IPS-18a (cell line): Measurements from ENCODE around the gene EARS2.

Source experiments
- H3K27ac ChIP-seq: one replicate; pipeline ENCODE4 v1.5.1; 2013; ENCODE audit warnings: low read length
- H3K27me3 ChIP-seq: one replicate; pipeline ENCODE4 v1.6.1; 2013; ENCODE audit warnings: mild to moderate bottlenecking, low read length; ENCODE audit not compliant: control insufficient read depth, insufficient read depth
- H3K36me3 ChIP-seq: one replicate; pipeline ENCODE4 v1.6.1; 2013; ENCODE audit warnings: low read depth, low read length; ENCODE audit not compliant: control insufficient read depth
- H3K4me1 ChIP-seq: one replicate; pipeline ENCODE4 v1.6.1; 2013; ENCODE audit warnings: low read depth, low read length; ENCODE audit not compliant: control insufficient read depth
- H3K4me3 ChIP-seq: one replicate; pipeline ENCODE4 v1.5.1; 2013; ENCODE audit warnings: low read length
- H3K9ac ChIP-seq: one replicate; pipeline ENCODE4 v1.6.1; 2013; ENCODE audit warnings: mild to moderate bottlenecking, low read length, moderate library complexity
- H3K9me3 ChIP-seq: one replicate; pipeline ENCODE4 v1.6.1; 2013; ENCODE audit warnings: low read depth, low read length; ENCODE audit not compliant: control insufficient read depth

The EARS2 gene

DNA sequence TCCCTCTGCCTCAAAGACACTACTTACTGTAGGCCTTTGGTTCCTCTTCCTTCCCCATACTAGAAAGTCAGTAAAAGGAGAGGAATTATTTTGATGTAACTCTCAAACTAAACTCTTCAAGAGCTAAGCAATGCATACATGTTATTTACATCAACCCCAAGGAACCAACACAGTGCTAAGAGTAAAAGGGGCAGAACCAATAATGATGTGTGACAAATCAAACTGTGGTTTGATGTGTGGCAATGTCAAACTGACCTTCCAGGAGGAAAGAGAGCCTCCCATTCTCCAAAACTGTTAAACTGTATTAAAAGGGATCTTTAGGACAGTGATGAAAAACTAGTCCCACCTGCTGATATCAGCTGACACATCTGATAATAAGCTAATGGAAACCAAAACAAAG, 23.2 kb upstream of the EARS2 start:
- Histone ChIP-seq H3K9me3 (no peaks in the 10 kb centered on the region), H3K4me1 (no peaks in the 10 kb centered on the region), H3K27ac (no peak overlapping the region), H3K27me3 (no peaks in the 10 kb centered on the region), H3K36me3 (peaks cover 42% of the 10 kb centered on the region), H3K9ac (no peak overlapping the region), H3K4me3 (no peak overlapping the region)

DNA sequence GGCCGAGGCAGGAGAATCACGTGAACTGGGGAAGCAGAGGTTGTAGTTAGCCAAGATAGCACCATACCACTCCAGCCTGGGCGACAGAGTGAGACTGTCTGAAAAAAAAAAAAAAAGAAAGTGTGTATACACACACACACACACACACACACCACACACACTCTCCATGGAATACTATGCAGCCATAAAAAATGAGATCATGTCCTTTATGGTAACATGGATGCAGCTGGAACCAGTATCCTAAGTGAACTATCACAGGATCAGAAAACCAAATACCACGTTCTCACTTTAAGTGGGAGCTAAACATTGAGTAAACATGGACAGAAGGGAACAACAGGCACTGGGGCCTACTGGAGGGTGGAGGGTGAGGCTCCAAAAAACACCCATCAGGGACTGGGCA, 22.2 kb upstream of the EARS2 start:
- H3K27me3 ChIP-seq: no peaks in the 10 kb centered on the region
- no peaks in the 10 kb centered on the region for H3K4me1 ChIP-seq
- no peak overlapping the region for H3K9ac ChIP-seq
- no peaks in the 10 kb centered on the region for H3K9me3 ChIP-seq
- peaks cover 31% of the 10 kb centered on the region for H3K36me3 ChIP-seq
- no peak overlapping the region for H3K4me3 ChIP-seq
- H3K27ac ChIP-seq: no peak overlapping the region

DNA sequence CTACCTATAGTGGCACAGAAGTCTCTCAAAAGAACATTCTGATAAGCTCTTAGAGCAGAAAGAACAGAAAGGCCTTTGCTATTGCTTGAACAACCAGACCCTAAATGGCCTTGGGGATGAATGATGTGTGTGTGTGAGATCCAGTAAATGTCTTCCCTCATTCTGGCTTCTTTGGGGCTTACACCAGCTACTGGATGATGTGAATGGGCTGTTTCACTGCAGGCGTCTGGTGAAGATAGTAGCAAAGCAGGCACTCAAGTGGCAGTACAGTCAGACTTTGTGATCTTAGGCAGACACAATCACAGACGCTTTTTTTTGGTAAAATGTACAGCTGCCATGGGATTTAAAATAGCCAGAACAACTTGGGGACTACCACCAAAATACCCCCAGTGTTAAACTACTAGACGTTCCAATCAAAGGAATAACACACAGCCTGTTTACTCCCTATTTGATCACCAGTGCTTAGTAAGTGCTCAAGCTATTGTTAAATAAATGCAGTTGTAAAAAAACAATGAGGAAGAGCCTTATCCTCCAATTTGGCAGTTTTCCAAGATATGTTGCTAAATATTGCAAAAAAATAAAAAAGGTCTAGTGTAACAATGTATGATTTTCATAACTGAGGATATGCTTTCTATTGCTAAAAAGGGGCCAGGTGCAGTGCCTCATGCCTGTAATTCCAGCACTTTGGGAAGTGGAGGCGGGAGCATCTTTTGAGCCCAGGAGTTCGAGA, 21.1 kb upstream of the EARS2 start:
- Histone ChIP-seq H3K4me3 (no peak overlapping the region), H3K9ac (no peak overlapping the region), H3K36me3 (peaks cover 30% of the 10 kb centered on the region), H3K27me3 (no peaks in the 10 kb centered on the region), H3K27ac (no peak overlapping the region), H3K9me3 (no peaks in the 10 kb centered on the region), H3K4me1 (no peaks in the 10 kb centered on the region)

DNA sequence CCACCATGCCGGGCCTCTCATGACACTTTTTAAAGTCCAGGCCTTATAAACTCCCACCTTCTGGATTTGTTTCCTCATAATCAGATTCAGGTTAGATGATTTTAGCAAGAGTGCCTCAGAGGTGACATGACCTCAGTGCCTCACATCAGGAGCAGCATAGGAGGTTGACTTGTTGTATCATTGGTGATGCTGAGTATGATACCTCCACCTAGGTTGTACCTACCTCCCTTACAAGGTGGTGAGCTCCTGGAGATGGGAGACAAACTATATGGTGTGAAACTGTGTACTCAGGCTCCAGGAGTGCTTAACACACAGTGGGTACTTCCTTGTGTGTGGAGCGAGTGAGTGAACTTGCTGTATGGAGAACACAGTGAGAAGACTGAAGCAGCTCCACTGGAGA, 20.3 kb upstream of the EARS2 start:
- H3K27ac ChIP-seq: no peak overlapping the region
- H3K4me1 ChIP-seq: no peaks in the 10 kb centered on the region
- no peaks in the 10 kb centered on the region for H3K9me3 ChIP-seq
- no peaks in the 10 kb centered on the region for H3K27me3 ChIP-seq
- H3K4me3 ChIP-seq: no peak overlapping the region
- peaks cover 36% of the 10 kb centered on the region for H3K36me3 ChIP-seq
- no peak overlapping the region for H3K9ac ChIP-seq

DNA sequence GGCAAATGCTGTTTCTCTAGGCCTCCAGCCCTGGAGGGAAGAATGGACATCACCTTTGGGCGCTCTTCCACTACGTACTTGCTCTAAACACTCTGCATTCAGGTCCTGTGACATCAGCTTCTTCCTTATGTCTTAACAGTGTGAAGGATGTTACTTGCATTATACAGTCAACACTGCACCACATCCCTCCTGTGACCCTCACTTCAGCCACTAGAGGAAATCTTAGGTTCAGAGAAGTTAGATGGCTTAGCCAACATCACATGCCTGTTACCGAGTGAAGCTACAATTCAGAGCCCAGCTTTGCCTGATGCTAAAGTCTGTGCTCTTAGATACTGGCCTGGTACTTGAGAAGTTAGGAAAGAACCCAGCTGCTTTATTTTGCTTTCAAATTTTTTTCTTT, 18.7 kb upstream of the EARS2 start:
- Histone ChIP-seq H3K27me3 (no peaks in the 10 kb centered on the region), H3K4me3 (no peak overlapping the region)

DNA sequence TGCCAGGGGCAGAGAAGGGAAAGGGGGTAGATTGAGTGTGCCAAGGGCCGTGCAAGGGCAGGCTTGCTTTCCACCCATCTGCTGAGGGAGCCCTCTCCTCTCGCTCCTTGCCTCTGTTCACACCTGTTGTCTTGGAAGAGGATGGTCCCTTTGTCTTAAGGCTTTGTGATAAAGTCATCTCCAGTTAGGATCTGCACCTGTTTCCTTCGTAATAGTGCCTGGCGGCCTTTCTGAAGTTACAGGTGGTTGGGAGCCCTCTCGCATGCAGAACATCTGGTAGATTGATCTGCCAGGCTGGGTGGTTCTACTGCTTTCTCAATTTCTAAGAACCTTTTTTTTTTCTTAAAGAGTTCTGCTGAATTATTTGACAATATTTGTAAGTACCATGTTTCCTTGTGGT, 16.7 kb upstream of the EARS2 start:
- H3K36me3 ChIP-seq: peaks cover 39% of the 10 kb centered on the region

More for the DNA sequence above, 18.7 kb upstream of the EARS2 start:
- H3K36me3 ChIP-seq: peaks cover 36% of the 10 kb centered on the region
- H3K9me3 ChIP-seq: no peaks in the 10 kb centered on the region
- H3K4me1 ChIP-seq: no peaks in the 10 kb centered on the region
- H3K9ac ChIP-seq: no peak overlapping the region
- no peak overlapping the region for H3K27ac ChIP-seq

DNA sequence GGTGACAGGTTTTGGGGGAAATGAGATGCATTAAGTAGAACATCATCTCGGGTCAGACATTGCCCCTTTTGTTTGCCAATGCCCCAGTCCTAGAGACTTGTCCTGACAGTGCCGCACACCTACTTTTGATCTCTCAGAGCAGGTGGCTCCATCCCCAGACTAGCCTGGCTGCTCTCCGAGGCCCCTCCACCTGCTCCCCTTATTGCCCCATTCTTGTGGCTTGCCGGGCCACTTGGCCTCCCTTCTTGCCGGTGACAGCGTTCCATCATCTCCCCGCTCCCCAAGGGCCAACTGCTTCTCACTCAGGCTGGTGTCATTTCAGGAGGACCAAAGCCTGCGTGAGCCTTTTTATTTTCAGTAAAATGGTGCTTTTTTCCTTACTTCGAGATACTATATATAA, 15.2 kb upstream of the EARS2 start:
- H3K27ac ChIP-seq: no peak overlapping the region
- H3K9me3 ChIP-seq: no peaks in the 10 kb centered on the region
- H3K36me3 ChIP-seq: peaks cover 47% of the 10 kb centered on the region
- no peaks in the 10 kb centered on the region for H3K4me1 ChIP-seq
- no peak overlapping the region for H3K4me3 ChIP-seq
- no peaks in the 10 kb centered on the region for H3K27me3 ChIP-seq
- no peak overlapping the region for H3K9ac ChIP-seq

More for the DNA sequence above, 16.7 kb upstream of the EARS2 start:
- no peaks in the 10 kb centered on the region for H3K9me3 ChIP-seq
- H3K9ac ChIP-seq: no peak overlapping the region
- H3K4me1 ChIP-seq: no peaks in the 10 kb centered on the region
- H3K27me3 ChIP-seq: no peaks in the 10 kb centered on the region
- H3K27ac ChIP-seq: no peak overlapping the region
- H3K4me3 ChIP-seq: no peak overlapping the region

DNA sequence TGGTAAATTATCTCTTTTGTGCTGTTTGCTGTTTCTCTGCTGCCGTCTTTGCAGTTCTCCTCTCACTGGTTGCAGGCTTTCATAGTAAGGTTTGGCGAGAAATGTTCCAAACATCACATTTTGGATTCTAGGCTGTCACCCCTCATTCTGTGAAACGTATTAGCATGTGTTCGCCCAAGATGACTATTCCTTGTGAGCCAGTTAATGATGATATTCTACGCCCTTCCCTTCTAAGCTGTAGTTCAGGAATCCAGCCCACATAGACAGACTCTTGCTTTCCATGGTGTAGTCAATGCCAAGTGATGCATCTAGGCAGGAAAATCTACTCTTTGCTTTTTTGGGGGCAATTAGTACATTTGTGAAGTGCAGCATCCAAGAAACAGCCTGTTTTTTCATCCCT, 14.7 kb upstream of the EARS2 start:
- H3K4me3 ChIP-seq: no peak overlapping the region

DNA sequence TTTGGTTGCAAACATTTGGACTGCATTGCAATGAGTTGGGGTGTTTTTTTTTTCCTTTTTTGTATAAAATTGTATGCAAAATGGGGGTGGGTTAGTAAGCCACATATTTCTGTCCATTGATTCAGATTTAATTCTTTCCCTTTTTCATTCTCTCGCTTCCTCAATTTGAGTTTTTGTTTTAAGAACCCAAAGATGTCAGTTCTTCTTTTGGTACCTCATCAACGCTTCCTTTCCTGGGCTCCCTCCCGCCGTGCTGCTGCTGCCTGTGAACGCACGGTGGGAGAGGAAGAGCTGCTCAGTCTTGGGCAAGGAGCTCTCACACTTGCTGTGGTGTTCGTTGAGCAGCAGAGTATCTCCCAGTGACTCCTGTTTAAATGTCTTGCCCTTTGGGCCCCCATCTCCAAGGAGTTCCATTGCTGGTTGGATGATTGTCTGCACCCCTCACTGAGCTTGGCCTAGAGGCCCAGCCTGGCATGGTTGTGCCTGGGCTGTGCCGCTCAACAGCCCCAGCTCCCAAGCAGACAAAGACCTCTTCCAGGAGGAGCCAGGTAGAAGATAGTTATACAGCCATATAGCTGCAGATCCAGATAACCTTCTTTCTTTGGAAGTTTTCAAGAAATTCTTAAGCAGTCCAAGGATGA, 14.0 kb upstream of the EARS2 start:
- Histone ChIP-seq H3K9me3 (no peaks in the 10 kb centered on the region), H3K27me3 (no peaks in the 10 kb centered on the region), H3K27ac (no peak overlapping the region), H3K4me3 (no peak overlapping the region), H3K36me3 (peaks cover 57% of the 10 kb centered on the region), H3K9ac (no peak overlapping the region), H3K4me1 (no peaks in the 10 kb centered on the region)

More for the DNA sequence above, 14.7 kb upstream of the EARS2 start:
- Histone ChIP-seq H3K27ac (no peak overlapping the region), H3K4me1 (no peaks in the 10 kb centered on the region), H3K9me3 (no peaks in the 10 kb centered on the region), H3K27me3 (no peaks in the 10 kb centered on the region), H3K36me3 (peaks cover 52% of the 10 kb centered on the region), H3K9ac (no peak overlapping the region)

DNA sequence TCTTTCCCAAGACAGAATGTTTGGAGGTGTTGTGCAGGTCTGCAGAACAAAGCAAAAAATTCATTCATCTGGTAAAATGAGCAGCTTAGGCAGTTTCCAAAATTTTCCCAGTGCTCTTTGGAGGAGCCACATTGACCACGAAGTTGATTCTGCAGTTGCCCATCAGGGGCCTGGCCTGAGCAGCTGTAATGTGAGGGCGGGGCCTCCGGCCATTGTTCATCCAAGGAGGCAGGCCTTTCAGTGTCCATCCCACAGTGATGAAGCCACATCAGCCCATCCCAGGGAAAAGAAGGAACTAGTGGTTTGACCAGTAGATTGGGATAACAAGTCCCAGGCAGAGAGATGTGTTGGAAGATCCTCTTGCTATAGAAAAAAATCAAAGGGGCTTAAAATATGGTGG, 10.5 kb upstream of the EARS2 start:
- H3K9ac ChIP-seq: no peak overlapping the region
- H3K4me3 ChIP-seq: no peak overlapping the region
- peaks cover 78% of the 10 kb centered on the region for H3K36me3 ChIP-seq
- H3K27me3 ChIP-seq: no peaks in the 10 kb centered on the region
- no peaks in the 10 kb centered on the region for H3K4me1 ChIP-seq
- no peak overlapping the region for H3K27ac ChIP-seq
- H3K9me3 ChIP-seq: no peaks in the 10 kb centered on the region

DNA sequence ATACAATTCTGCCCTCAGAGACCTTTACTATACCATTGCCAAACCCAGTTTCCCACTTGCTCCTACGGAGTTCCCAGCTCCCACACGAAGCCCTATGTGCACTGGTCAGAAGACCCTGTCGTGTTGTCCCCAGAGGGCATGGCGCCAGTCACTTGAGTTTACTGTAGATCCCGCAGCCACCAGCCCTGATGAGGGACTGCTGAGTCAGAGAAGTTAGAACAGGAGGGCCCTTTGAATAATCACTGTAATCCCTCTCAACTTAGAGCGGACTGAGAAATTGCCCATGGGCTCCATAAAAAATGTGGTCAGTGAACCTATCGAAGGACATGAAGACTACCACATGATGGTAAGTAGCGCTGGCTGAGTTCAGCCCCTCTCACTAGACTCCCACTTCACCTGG, 9.6 kb upstream of the EARS2 start:
- Histone ChIP-seq H3K9ac (no peak overlapping the region), H3K9me3 (no peaks in the 10 kb centered on the region), H3K4me3 (no peak overlapping the region), H3K27ac (no peak overlapping the region), H3K27me3 (no peaks in the 10 kb centered on the region), H3K36me3 (peaks cover 80% of the 10 kb centered on the region), H3K4me1 (no peaks in the 10 kb centered on the region)
